Caki2 (cell line): ENCODE data around the gene HUWE1. TPM values are rescaled to one million over a fixed set of nuclear protein-coding genes. Genes with fewer than 3 reads are reported as not detected.

Experiments used
- DNase-seq: peaks from one replicate; pipeline ENCODE4 v3.0.0-alpha.2; 2015; ENCODE audit warnings: low read depth
- in situ Hi-C: cut with HindIII; loops from 2 replicates; pipeline ENCODE4 v1.10.0; 2016; ENCODE audit warnings: low sequenced_read_pairs, low pct_unique_long_range_greater_than_20kb, mixed read lengths
- total RNA-seq: library from RNA; depleted of rRNA; stranded (reverse); fragments of >200 nt; shearing (Covaris generic); gene quantifications from 2 replicates; pipeline ENCODE4 v1.2.3, GENCODE V29; 2014; ENCODE audit warnings: low replicate concordance

HUWE1 gene
- total RNA-seq, 1 experiment from 2014 or later, result 44.3 TPM

GRCh38 chrX:53694642-53695041 lies 8.1 kb upstream of the HUWE1 start:
- DNase-seq, result no peak
- in situ Hi-C loops, result no loop called here

- in situ Hi-C loops, result no loop called here
- DNase-seq, result no peak
These were observed 1.8 kb upstream of the HUWE1 start for GRCh38 chrX:53688300-53688699.

DNA sequence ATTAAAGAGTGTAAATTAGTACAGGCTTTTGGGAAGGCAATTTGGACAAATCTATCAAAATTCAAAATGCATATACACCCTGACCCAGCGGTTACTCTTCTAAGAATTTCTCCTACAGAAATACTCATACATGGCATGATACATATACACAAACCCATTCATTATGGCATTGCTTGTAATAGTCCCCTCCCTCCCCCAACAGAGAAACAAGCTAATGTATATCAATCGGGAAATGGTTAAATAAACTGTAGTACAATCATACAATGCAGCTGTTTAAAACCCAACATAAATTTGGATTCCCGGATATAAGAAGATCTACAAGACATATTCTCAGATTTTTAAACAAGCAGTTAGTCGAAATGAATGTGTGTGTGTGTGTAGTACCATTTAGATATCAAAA lies 808 bp downstream of the HUWE1 start:
- no peak for DNase-seq
- in situ Hi-C loops, result no loop called here

DNA sequence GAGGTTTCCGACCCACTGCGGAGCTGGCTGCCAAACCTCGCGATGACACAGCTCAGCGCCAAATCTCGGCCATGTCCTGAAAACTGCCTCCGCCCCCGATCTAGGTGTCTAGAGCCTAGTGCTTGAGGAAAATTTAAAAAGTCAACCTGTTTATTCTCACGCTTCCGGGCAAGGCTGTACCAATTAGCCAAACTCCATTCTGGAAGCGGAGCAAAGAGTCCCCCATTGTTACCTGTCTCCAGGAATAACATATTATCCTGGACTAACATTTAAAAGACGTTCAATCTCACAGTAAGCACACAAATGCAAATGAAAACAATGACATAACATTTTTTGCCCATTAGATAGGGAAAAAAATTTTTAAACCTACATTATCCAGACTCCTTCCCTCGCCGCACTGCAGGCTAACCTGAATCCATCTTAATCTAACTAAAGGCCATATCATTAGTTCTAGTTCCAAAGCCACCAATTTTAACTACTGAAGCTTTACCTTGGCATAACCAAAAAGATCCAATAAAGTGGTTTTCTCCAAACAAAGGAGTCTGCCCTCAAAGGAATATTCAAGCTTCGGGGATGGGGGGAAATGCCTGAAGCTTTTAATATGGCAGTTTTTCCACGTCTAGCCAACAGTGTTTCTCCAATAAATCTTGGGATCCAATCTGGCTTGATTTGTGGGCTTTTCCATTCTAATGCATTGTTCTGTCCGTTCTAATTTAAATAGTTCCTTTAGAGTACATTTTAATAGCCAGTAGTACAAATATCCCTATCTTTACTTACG lies 1.9 kb downstream of the HUWE1 start:
- in situ Hi-C loops, result no loop called here
- no peak for DNase-seq

DNA sequence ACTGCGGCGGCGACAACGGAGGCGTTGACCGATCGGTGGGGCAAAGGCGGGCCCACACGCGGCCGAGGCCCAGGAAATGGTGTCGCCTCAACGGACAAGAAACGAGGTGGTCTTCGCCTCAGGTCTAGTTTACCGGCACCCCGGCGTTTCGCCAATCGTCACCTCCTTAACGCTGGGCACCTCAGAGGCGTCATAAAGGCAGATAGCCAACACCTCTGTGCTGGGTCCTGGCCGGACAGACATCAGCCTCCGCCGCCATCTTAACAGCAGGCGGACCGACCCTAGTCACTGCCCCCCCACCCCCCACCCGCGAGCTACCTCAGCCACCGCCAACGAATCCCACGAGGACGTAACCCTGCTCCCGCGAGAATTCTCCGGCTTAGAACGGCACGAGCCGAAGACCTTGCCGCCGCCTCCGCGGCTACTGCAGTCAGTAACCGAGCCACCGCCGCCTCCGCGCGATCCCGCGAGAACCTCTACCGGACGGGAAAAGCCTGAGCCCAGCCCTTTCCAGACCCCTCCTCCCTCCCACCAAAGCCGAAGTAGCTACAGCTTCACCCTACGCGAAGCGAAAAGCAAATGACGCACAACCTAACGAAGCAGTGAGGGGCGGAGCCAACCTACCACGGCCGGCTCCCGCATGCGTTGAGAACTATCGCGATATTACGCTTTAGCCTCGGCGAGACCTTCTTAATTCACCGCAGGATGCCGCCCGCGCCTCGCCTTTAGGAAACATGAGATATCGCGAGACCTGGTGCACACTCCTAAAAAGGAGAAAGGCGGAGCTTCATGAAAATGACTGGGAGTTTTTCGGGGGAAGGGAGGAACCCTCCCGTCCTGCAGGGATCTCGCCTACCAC lies 2.7 kb downstream of the HUWE1 start:
- in situ Hi-C loops, result no loop called here
- peak; percentile 99 for DNase-seq

DNA sequence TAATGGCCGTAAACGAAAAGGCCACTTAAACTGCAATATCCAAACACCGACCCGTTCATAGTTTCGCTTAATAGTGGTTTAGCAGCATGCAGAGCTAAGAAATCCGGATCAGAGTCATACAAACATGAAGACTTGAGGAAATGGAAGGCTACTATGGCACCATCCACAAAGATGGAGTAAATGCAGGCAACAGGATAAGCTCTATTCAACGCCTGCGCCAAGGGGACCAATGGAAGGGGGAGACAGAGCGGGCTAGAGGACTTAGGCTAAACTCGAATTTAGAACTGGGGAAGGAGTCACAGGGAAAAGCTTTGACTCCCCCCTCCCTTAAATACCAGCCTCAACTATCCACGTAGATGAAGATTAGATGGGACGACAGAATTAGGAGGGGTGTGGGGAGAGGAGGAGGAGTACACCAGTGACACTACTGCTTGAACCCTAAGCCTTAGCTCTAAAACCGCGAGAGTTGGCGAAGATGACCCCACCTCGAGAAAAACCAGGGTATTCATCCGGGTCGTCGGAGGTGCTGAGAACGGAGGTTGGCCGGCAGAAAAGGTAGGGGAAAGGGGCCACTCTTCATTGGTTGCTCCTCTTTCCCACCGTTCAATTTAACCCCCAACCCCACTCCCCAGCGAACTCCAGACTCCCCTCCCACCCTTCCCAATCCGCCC lies 3.5 kb downstream of the HUWE1 start:
- peak; percentile 50 for DNase-seq
- in situ Hi-C loops, result no loop called here

DNA sequence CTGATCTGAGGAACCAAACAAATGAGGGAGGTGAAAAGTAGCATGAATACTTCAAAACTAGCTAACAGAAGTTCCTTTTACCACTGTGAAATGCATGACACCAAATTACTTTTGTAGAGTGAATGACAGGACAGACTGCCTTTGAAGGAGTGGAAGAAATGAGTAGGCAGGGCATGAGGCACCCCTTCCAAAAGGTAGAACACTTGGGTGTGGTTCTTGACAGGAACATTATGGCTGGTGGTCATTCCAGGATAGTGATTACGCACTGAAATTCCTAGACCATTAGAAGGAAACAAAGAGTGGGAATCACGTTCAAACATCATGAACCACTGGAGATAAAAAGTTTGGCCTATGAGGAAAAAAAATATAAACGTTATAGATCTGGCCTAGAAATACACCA lies 4.9 kb downstream of the HUWE1 start:
- in situ Hi-C loops, result no loop called here
- DNase-seq, result no peak

DNA sequence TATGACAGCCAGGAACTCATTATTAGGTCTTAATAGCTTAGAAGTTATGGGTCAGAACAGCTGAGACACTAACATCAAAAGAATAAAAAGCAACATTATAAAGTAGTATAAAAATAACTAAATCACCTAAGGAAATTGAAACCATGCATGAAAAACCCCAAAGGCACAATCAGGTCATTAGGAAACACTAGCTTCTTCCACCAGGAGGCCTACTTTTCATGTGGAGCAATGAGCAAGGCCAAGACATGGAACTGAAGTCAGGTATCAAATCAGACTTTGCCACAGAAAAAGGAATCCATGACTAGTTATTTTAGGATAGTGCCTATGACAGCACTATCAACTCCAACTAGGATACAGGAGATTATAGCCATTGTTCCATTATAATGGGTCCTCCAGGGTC lies 7.9 kb downstream of the HUWE1 start:
- in situ Hi-C loops, result no loop called here
- DNase-seq, result no peak

GRCh38 chrX:53677286-53677685 lies 9.2 kb downstream of the HUWE1 start:
- in situ Hi-C loops, result no loop called here

DNA sequence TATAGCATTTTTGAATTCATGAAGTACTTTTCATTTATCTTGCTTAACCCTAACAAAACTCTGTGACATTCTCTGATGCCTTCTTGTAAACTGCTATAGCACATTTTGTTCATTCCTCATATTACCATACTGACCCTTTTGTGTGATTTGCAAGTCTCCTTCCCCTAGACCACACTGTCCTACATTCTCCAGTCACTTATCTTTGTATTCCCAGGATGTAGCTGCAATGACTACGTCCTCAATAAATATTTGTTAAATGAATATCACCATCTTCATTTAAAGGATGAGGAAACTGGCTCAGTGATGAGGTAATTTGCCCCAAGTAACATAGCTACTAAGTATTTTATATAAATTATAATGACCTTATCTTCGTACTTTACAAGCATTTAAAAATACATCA lies 11.9 kb downstream of the HUWE1 start:
- no peak for DNase-seq
- in situ Hi-C loops, result no loop called here

More at GRCh38 chrX:53677286-53677685, 9.2 kb downstream of the HUWE1 start:
- no peak for DNase-seq

DNA sequence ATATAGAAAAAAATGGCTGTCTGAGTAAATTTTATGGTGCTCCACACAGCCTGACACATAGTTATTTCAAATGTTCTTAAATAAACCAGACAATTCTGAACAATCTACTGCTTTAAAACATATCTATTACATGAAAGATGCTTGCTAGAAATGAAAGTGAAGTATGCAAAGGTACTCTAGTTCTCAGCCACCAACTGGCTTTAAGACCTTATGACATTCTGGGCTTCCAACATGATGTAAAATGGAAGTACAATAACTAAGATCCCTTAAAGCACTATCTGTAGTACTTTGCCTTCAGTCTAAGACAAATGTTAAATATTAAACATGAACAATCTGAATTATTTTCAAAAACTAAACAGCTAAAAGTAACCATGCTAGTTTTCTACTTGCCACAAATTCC lies 17.3 kb downstream of the HUWE1 start:
- no peak for DNase-seq
- in situ Hi-C loops, result no loop called here

- DNase-seq, result no peak
- in situ Hi-C loops, result no loop called here
These were observed 20.3 kb downstream of the HUWE1 start for GRCh38 chrX:53666171-53666570.

DNA sequence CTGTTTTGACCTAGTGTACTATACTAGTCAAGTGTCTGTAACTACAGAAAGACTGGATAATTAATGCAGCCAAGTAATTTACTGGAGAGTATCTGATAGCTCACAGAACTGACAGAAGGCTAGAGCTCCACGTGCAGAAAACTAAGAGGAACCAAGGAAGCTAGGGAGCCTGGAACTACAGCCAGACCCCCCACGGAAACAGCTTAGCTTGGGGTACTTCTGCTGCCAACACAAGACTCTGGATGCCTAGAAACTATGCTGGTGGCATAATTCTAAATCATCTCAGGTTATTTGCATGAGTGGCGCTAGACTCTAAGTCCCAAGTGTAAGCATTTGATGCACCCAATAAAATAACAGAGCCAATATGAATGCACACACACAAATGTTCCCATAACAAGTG lies 26.5 kb downstream of the HUWE1 start:
- in situ Hi-C loops, result no loop called here

GRCh38 chrX:53659039-53659438 lies 27.5 kb downstream of the HUWE1 start:
- no peak for DNase-seq
- in situ Hi-C loops, result no loop called here

More for the DNA sequence above, 26.5 kb downstream of the HUWE1 start:
- no peak for DNase-seq

- no peak for DNase-seq
- in situ Hi-C loops, result no loop called here
These were observed 29.7 kb downstream of the HUWE1 start for GRCh38 chrX:53656845-53657244.

DNA sequence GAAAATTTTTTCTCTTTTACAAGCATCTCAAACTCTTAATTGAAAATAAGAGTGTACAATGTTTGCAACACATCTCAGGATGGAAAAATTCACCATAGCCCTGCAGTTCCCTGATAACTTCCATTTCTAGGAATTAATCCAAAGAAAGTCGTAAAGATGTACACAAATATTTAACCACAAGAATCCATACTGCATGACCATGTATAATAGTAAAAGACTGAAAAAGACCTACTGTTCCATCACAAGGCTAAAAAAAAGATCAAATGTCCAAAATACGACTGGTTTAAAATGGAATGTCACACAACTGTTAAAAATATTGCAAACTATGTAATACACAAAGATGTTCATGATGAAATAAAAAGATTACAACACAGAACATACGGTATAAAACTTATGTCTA lies 32.1 kb downstream of the HUWE1 start:
- DNase-seq, result no peak
- in situ Hi-C loops, result no loop called here

GRCh38 chrX:53644751-53645150 lies 41.8 kb downstream of the HUWE1 start:
- in situ Hi-C loops, result no loop called here
- no peak for DNase-seq

DNA sequence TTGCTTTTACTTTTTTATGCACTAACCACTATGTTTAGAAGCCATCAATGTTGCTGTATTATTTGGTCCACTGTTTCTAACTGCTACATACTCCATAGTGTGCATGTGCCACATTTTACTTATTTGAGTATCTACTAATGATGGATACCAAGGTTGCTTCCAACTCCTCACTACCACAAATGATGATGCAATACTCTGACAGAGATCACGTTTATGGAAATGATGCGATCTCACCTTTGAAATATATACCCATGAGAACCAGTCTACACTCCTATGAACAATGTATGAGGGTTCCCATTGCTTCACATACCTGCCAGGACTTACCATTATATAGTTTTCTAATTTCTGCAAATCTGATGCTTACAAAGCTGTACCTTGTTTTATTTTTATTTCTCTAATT lies 44.2 kb downstream of the HUWE1 start:
- no peak for DNase-seq
- in situ Hi-C loops, result no loop called here

DNA sequence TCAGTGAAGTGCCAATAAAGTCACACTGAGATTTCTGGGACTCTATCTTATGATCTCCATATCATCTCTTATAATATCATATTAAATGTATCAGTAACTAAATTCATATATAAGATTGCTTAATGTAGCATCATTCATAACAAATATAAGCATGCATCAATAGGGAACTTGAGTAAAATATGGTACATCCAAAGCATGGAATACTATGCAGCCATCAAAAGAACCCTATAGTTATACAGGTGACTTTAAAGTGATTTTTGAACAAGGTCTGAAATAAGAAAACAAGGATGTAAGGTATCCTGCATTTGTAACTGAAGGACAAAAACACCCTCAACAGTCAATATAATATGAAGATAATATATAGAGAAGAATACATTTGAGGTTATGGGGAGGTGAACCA lies 47.3 kb downstream of the HUWE1 start:
- in situ Hi-C loops, result no loop called here
- no peak for DNase-seq
